ENCODE results near the gene MYMX.

Gene MYMX

DNA sequence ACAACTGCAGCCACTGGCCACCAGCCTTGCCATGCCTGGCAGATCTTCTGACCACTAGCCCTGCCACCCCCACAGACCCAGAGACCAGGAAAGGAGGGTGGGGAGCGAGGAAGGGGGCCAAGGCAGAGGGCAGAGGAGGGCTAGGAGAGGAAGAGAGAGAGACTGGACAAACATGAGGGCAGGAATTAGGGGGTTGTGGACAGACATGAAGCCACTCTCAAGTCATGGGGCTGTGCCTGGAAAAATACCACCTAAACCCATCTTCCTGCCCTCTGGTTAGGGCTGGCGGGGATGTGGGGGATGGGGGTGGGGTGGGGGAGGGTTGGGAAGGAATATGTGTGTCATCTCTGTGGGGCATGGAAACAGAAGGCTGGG is 5.2 kb downstream of the MYMX start:
- no peak for TF ChIP-seq CTCF (IDR thresholded peaks at IDR 0.05; ENCODE audit: control extremely low read depth, extremely low read depth, low read depth, missing control alignments)
- POLR2A ChIA-PET, result interaction anchor here (0.6 to 1.8 kb wide), 3 partner anchors 12 to 577 kb away, joined by 3 to 6 read pairs (median 6); partner anchors contain the start of genes RSPH9 and SLC35B2
- DNase-seq (ENCODE audit: extremely low spot score), result no peak
- CTCF ChIA-PET, result interaction anchor here (0.8 to 6.8 kb wide), 17 partner anchors 8 to 125 kb away, joined by 3 to 116 read pairs (median 5); partner anchors contain the start of gene HSP90AB1

DNA sequence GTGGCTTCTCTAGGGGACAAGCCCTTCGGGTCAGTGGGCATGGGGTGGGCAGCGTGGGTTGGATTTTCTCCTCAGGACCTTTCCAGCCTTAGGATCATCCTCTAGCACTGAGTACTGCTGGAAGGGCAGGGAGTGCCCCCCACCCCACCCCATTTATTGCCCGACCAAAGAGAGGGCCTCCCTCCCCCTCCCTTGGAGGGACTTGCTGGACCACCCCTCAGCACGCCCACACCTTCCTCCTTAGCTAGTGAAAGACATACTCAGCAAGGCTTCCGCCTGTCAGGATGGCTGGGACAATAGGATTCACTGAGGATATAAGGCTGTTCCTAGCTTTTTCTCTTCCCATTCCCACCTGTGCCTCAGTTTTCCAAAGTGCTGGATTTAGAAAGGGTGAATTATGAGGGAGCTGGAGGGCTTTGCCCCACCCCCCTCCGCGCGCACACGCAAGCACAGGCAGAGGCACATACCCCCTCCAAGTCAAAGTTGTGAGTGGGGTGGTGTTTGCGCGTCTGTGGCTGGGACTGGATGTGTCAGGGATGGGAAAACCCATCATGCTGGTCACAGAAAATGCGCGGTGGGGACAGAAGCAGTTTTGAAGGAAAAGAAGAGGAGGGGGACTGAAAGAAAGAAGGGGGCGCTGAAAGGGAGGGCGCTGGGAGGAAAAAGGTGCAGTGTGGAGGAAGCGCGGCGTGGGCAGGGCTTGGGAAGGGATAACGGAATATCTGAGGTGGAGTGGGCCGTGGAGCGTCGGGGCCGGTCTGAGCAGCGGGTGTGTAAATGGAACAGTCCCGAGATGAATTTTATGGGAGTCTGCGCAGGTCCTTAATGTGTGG is 6.0 kb downstream of the MYMX start:
- ChIA-PET CTCF (interaction anchor here (0.8 to 6.8 kb wide), 15 partner anchors 10 to 126 kb away, joined by 3 to 116 read pairs (median 5); partner anchors contain the start of gene HSP90AB1), POLR2A (interaction anchor here (0.6 to 3.3 kb wide), 5 partner anchors 15 to 165 kb away, joined by 3 to 21 read pairs (median 6); partner anchors contain the start of genes CDC5L, HSP90AB1 and SLC35B2)
- no peak for DNase-seq (ENCODE audit: extremely low spot score)
- TF ChIP-seq CTCF (IDR thresholded peaks at IDR 0.05; ENCODE audit: control extremely low read depth, extremely low read depth, low read depth, missing control alignments), result no peak

DNA sequence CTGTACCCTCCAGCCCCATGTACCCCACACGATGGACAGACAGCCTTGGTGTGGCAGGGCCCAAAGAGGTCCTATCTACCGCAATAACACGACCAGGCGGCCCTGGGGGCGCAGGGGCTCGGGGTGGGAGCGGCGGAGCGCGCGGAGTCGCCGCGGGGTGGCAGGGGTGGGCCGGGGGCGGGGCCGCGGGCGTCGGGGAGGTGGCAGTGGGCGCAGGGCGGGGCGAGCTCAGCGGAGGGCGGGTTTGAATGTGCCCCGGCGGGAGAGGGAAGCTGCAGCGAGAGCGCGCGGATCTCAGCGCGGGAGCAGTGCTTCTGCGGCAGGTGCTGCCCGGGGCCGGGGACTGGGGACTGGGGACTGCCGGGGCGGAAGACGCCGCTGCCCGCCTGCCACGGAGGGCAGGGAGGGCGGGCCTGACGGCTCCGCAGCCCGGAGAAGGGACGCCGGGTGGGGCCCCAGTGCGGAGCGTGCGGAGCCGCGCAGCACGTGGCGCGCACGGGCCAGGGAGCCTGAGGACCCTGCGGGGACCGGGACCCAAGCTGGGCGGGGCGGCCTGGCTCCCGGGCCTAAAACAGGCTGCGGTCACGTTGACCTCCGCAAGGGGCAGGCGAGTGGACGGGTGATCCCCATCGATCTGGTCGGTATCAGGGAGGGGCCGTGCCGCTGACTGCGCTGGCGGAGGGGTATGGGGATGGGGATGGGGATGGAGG is 6.7 kb downstream of the MYMX start, which contains the start of gene SLC29A1:
Gene SLC29A1 (plus strand): TSS at position 277 of the 710 bp plus-strand sequence. CDS start 3,719 bp downstream, outside the sequence.
- CTCF ChIA-PET, result interaction anchor here (1.0 to 6.8 kb wide), 13 partner anchors 10 to 145 kb away, joined by 3 to 116 read pairs (median 9); partner anchors contain the start of gene HSP90AB1
- POLR2A ChIA-PET, result interaction anchor here (0.6 to 3.3 kb wide), 7 partner anchors 14 to 164 kb away, joined by 3 to 21 read pairs (median 4); partner anchors contain the start of genes CDC5L, HSP90AB1 and SLC35B2
- no peak for TF ChIP-seq CTCF (IDR thresholded peaks at IDR 0.05; ENCODE audit: control extremely low read depth, extremely low read depth, low read depth, missing control alignments)
- peak; percentile 92 for DNase-seq (ENCODE audit: extremely low spot score)

GRCh38 chr6:44224029-44224964 is 7.6 kb downstream of the MYMX start:
- POLR2A ChIA-PET, result interaction anchor here (1.0 to 3.3 kb wide), 5 partner anchors 13 to 33 kb away, joined by 3 to 21 read pairs (median 6); partner anchors contain the start of genes HSP90AB1 and SLC35B2
- peak; percentile 6 for DNase-seq (ENCODE audit: extremely low spot score)

DNA sequence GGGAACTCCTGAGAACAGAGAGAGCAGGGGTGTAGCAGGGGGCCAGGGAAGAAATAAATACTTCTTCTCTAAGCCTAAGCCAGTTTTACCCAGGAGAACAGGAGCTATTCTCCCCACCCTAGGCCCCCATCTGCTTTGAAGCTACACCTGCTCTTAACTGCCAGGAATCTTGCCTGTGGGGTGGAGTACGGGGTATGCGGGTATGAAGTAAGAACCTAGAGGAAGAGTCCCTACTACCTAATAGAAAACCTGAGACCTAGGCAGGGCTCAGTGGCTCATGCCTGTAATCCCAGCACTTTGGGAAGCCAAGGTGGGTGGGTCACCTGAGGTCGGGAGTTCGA is 8.2 kb downstream of the MYMX start:
- DNase-seq (ENCODE audit: extremely low spot score), result no peak
- ChIA-PET POLR2A (interaction anchor here (1.4 to 3.3 kb wide), 2 partner anchors 22 to 26 kb away, joined by 4 to 21 read pairs; partner anchors contain the start of gene HSP90AB1), CTCF (interaction anchor here (0.6 to 6.8 kb wide), 16 partner anchors 9 to 456 kb away, joined by 3 to 116 read pairs (median 4); partner anchors contain the start of gene HSP90AB1)
- no peak for TF ChIP-seq CTCF (IDR thresholded peaks at IDR 0.05; ENCODE audit: control extremely low read depth, extremely low read depth, low read depth, missing control alignments)

More at GRCh38 chr6:44224029-44224964, 7.6 kb downstream of the MYMX start:
- CTCF ChIA-PET, result interaction anchor here (0.6 to 6.8 kb wide), 18 partner anchors 9 to 455 kb away, joined by 3 to 116 read pairs (median 4); partner anchors contain the start of gene HSP90AB1
- TF ChIP-seq CTCF (IDR thresholded peaks at IDR 0.05; ENCODE audit: control extremely low read depth, extremely low read depth, low read depth, missing control alignments), result no peak
